ENCODE results near the gene GNAO1.

GRCh38 chr16:56247808-56248207 lies 56.5 kb downstream of the GNAO1 start:
- TF ChIP-seq CTCF (IDR thresholded peaks at IDR 0.05) (no peak), RFX5 (IDR thresholded peaks at IDR 0.05; ENCODE audit: low read length) (no peak), EP300 (IDR thresholded peaks at IDR 0.05; ENCODE audit: borderline replicate concordance in 1 of 2, low read depth in 1 of 2, low read length in 1 of 2) (no peak), GABPA (IDR thresholded peaks at IDR 0.05; ENCODE audit: low read depth) (no peak), TAF1 (IDR thresholded peaks at IDR 0.05; ENCODE audit: borderline replicate concordance, low read depth, low read length) (no peak), REST (IDR thresholded peaks at IDR 0.05; ENCODE audit: low read depth, low read length) (no peak), SMC3 (IDR thresholded peaks at IDR 0.05; ENCODE audit: low read depth, low read length) (no peak), EZH2phosphoT487 (IDR thresholded peaks at IDR 0.05; ENCODE audit: borderline replicate concordance, low read depth) (no peak), JUND (IDR thresholded peaks at IDR 0.05) (no peak), USF1 (IDR thresholded peaks at IDR 0.05; ENCODE audit: borderline replicate concordance, low read depth) (no peak), NFIC (IDR thresholded peaks at IDR 0.05; ENCODE audit: borderline replicate concordance) (no peak), MAX (IDR thresholded peaks at IDR 0.05; ENCODE audit: low read depth) (no peak), NRF1 (IDR thresholded peaks at IDR 0.05; ENCODE audit: low read depth, low read length) (no peak)
